Endothelial cell of hepatic sinusoid (primary cell): Measurements from ENCODE around the gene STXBP6.

Experiments
- in situ Hi-C: cut with HindIII; loops from 2 replicates; pipeline ENCODE4 v1.10.0; 2017; ENCODE audit warnings: low sequenced_read_pairs

The STXBP6 gene

GRCh38 chr14:24958271-24958670 lies 91.7 kb downstream of the STXBP6 start:
- in situ Hi-C loops = no loop called here

- in situ Hi-C loops = no loop called here
Observed at GRCh38 chr14:24957814-24958213, 92.1 kb downstream of the STXBP6 start.

GRCh38 chr14:24956104-24956503 lies 93.8 kb downstream of the STXBP6 start:
- in situ Hi-C loops = no loop called here

- in situ Hi-C loops = no loop called here
Observed at GRCh38 chr14:24954700-24955037, 95.3 kb downstream of the STXBP6 start.

GRCh38 chr14:24954037-24954699 lies 95.8 kb downstream of the STXBP6 start:
- in situ Hi-C loops = no loop called here

GRCh38 chr14:24952851-24953666 lies 96.9 kb downstream of the STXBP6 start:
- in situ Hi-C loops = no loop called here

DNA sequence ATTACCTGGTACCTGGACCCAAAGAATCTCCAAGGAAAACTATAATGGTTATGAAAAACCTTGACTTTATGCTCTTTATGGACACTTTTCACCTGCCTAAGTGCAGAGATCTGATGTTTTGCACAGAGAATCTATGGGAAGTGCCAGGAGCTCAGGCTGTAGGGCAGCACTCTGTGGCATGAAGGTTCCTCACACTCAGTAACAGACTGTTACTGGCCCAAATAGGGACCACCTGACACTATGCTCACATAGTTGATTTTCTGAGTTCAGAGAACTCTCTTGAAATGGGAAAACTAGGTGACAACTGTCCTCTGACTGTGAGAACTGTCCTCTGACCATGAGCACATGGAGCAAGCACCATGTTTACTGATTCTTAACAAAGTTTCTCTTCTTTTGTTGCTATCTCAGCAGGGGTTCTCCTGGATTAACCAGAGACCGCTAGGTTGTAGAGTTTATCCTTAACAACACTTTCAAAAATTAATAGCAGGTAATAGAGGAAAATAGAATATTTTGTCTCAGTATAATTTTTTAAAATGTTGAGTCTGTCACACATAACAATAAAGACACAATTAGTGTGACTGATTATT lies 101.6 kb downstream of the STXBP6 start:
- in situ Hi-C loops = no loop called here

DNA sequence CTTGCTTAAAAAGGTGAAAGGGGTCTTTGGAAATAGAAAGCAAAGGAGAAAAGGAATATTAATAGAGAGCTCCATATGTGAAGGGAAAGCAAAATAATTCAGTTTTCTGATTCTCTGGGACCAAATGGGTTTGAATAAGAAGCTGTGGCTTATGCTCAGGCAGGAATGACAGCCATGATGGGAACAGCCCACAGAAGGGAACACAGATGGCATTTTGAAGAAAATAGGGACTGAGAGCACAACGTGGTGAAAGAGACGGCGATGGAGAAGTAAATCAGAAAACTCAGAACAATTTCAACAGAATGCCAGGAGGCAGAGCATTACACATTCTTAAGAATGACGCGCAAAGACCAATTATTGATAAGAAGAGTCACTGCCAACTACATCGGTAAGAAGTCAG lies 102.8 kb downstream of the STXBP6 start:
- in situ Hi-C loops = no loop called here

DNA sequence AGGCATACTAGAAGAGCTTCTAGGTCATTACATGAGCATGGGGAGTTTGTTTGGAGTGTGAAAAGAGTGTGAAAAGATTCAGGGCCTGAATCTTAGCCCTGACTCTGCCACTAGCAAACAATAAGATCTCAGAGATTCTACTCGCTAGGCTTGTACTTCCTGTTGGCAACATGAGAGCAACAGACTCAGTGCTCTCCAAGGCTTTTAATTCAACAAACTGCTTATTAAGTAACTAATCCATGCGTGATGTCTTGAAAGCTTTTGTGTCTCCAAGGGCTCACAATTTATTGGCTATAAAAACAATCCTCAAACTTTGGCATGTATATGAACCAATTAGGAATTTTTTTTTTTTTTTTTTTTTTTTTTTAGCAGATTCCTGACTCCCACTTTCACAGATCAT lies 105.1 kb downstream of the STXBP6 start:
- in situ Hi-C loops = no loop called here

GRCh38 chr14:24943024-24943423 lies 106.9 kb downstream of the STXBP6 start:
- in situ Hi-C loops = no loop called here

DNA sequence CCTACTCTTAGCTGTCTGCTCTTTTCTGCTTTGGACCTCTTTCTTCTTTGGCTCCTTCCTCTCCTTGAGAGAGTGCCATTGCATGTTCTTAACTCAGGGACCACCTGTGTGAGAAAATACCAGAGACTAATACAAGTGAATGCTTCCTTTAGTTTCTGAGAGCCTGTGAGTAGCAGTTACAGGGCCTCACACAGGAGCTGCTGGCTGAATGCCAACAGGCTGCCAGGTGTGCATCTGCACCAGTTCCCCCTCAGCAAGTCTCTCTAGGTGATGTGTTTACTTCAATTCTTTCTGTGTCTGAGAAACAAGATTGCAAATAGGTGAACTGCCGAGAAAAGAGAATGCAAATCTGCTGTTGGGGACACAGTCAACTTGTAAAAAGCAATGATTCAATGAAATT lies 108.2 kb downstream of the STXBP6 start:
- in situ Hi-C loops = no loop called here

GRCh38 chr14:24940213-24940783 lies 109.6 kb downstream of the STXBP6 start:
- in situ Hi-C loops = no loop called here

DNA sequence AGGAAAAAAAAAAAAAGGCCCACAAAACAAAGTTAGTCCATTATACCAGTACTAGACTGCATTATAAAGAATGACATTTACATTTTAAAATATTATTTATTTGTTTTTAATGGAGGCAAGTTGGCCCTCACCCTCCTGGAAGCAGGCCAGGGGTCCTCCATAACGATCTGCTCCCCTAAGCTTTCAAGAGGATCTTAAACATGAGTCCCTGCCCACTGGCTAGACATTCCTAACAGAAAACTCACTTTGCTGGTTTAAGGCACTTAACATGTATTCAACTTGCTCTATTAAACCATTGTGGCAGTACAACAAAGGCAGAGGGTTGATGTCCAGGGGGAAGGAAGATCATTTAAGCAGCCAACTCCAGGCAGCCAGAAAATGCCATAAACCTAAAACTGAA lies 111.4 kb downstream of the STXBP6 start:
- in situ Hi-C loops = loop anchor here (5.0 kb wide), 1 partner anchor 96 kb away; no protein-coding TSS in a partner anchor

- in situ Hi-C loops = loop anchor here (5.0 kb wide), 1 partner anchor 95 kb away; no protein-coding TSS in a partner anchor
Observed at GRCh38 chr14:24937300-24937699, 112.6 kb downstream of the STXBP6 start.

DNA sequence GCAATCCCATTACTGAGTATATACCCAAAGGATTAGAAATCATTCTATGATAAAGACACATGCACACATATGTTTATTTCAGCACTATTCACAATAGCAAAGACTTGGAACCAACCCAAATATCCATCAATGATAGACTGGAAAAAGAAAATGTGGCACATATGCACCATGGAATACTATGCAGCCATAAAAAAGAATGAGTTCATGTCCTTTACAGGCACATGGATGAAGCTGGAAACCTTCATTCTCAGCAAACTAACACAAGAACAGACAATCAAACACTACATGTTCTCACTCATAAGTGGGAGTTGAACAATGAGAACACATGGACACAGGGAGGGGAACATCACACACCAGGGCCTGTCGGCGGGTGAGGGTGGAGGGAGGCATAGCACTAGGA lies 113.2 kb downstream of the STXBP6 start:
- in situ Hi-C loops = loop anchor here (5.0 kb wide), 1 partner anchor 94 kb away; no protein-coding TSS in a partner anchor

DNA sequence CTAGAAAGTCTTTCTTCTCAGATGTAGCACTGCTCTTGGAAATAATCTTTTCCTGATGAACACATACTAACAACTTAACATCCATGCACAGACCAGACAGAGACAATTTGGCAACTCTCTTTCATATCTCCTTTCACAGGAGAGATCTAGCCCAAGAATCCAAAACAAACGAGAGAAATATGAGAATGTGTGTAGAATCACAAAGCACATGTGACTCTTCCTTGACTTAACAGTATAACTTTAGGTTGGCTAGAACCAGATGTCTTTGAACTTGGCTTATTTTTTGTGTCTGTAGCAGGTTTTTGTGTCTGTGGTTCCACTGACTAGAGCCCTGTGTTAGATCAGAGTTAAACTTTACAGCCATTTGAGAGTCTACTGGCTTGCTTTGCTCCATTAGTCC lies 114.2 kb downstream of the STXBP6 start:
- in situ Hi-C loops = loop anchor here (5.0 kb wide), 1 partner anchor 93 kb away; no protein-coding TSS in a partner anchor

- in situ Hi-C loops = no loop called here
Observed at GRCh38 chr14:24928386-24928900, 121.5 kb downstream of the STXBP6 start.

- in situ Hi-C loops = no loop called here
Observed at GRCh38 chr14:24927809-24928208, 122.1 kb downstream of the STXBP6 start.

DNA sequence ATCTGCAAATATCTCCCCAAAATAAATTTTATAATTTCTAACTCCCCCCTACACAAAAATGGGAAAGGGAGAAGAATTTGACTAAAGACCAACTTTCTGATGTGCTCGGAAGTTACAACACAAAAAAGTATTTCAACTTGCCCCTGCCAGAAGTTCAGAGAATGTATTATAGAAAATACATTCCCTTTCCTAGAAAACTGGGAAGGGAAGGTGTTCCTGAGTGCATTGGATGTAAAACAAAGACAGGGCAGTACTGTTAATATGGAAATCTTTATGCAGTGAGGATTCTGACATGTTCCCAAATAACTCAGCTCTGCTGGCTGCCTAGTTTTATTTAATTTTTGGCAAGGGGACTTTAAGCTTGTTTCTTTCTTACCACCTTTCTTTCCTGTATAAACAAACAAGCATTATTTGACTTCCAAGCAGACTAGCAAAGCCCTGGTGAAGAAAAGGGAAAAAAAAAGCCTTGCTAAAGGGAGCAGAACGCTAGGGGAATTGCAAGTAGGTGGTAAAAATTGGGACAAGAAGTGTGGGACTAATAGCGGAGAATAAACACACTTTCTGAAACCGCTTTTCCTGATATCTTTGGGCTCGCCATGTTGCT lies 124.1 kb downstream of the STXBP6 start:
- in situ Hi-C loops = no loop called here

DNA sequence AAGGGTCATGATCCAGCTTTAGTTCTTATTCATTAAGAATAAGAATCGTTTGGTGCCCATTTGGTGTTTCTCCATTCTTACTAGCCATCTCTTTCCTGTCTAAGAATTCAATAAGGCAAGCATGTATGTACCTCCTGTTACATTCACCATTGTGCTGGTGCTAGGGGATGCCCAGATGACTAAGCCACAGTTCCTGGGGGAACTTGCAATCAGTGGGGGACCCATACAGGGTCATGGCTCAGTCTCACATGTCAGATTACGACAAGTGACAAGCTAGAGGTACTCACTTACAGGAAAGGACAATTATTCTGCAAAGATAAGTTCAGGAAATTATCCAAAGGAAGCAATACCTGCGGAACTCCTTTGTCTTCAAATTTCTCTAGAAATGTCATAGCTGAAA lies 125.4 kb downstream of the STXBP6 start:
- in situ Hi-C loops = no loop called here

- in situ Hi-C loops = no loop called here
Observed at GRCh38 chr14:24921903-24922302, 128.0 kb downstream of the STXBP6 start.
